AG04450 (cell line): ENCODE results near the gene STYXL1. TPM values are rescaled to one million over a fixed set of nuclear protein-coding genes. Genes with fewer than 3 reads are reported as not detected.

Experiments
- CTCF ChIA-PET: fragments of 300-600, 350-600 bp; formaldehyde crosslinking; extraction: SDS; loops from one replicate; lab custom pipeline; 2022; ENCODE audit warnings: antibody characterized with exemption, inconsistent platforms; lab: Charles Lee
- POLR2A ChIA-PET: fragments of 350-600 bp; formaldehyde crosslinking; extraction: SDS; loops from one replicate; lab custom pipeline; 2021; ENCODE audit warnings: antibody characterized with exemption, inconsistent platforms; lab: Yijun Ruan, JAX
- DNase-seq: peaks from one replicate; pipeline ENCODE4 v3.0.0-alpha.2; 2011; ENCODE audit warnings: low read depth, low spot score
- H3K27ac ChIP-seq: one replicate; pipeline ENCODE4 v1.5.1; 2012; ENCODE audit warnings: low read depth, low read length, control low read depth
- H3K27me3 ChIP-seq: one replicate; pipeline ENCODE4 v1.6.0; 2012; ENCODE audit warnings: low read length; ENCODE audit not compliant: control insufficient read depth, insufficient read depth
- H3K4me3 ChIP-seq: 2 replicates; pipeline ENCODE4 v1.5.1; 2011; ENCODE audit warnings: mild to moderate bottlenecking, low read depth, low read length, control low read depth
- H3K9me3 ChIP-seq: 2 replicates; pipeline ENCODE4 v1.5.1; 2012; ENCODE audit warnings: low read length; ENCODE audit not compliant: control insufficient read depth, insufficient read depth
- CTCF ChIP-seq: IDR thresholded peaks from 2 replicates; pipeline ENCODE4 v1.5.1; 2011; ENCODE audit warnings: low read depth, low read length, control low read depth, inconsistent platforms
- polyA plus RNA-seq: library from polyadenylated mRNA; depleted of rRNA; stranded (reverse); fragments of >200 nt; gene quantifications from 2 replicates; pipeline ENCODE4 v1.2.3, GENCODE V29; 2011

STYXL1 gene
- polyA plus RNA-seq, 1 experiment = 77.0 TPM

- Histone ChIP-seq H3K4me3 (no peak overlapping the region), H3K27me3 (no peaks in the 10 kb centered on the region), H3K27ac (no peak overlapping the region), H3K9me3 (no peaks in the 10 kb centered on the region; the same call in 1 of the 2 replicates)
- POLR2A ChIA-PET = no interaction called here
- CTCF ChIA-PET = no interaction called here
- TF ChIP-seq CTCF = no peak
- DNase-seq = no peak
Observed at GRCh38 chr7:76065016-76065612, 17.3 kb upstream of the STYXL1 start.

- ChIA-PET POLR2A (no interaction called here), CTCF (no interaction called here)
- no peaks in the 10 kb centered on the region for H3K27me3 ChIP-seq
- H3K9me3 ChIP-seq = no peaks in the 10 kb centered on the region; the same call in 1 of the 2 replicates
- TF ChIP-seq CTCF = no peak
- H3K4me3 ChIP-seq = no peak overlapping the region
- DNase-seq = no peak
- no peak overlapping the region for H3K27ac ChIP-seq
Observed at GRCh38 chr7:76064208-76064970, 16.6 kb upstream of the STYXL1 start.

- DNase-seq = no peak
- no peak for TF ChIP-seq CTCF
- H3K4me3 ChIP-seq = no peak overlapping the region
- H3K27ac ChIP-seq = no peak overlapping the region
- H3K9me3 ChIP-seq = no peaks in the 10 kb centered on the region; the same call in 1 of the 2 replicates
- ChIA-PET POLR2A (no interaction called here), CTCF (no interaction called here)
- no peaks in the 10 kb centered on the region for H3K27me3 ChIP-seq
Observed at GRCh38 chr7:76063525-76063924, 15.7 kb upstream of the STYXL1 start.

- CTCF ChIA-PET = no interaction called here
- POLR2A ChIA-PET = no interaction called here
Observed at GRCh38 chr7:76063114-76063513, 15.3 kb upstream of the STYXL1 start.

More at GRCh38 chr7:76063114-76063513, 15.3 kb upstream of the STYXL1 start:
- no peaks in the 10 kb centered on the region for H3K27me3 ChIP-seq
- no peak for DNase-seq
- no peak for TF ChIP-seq CTCF
- no peak overlapping the region for H3K4me3 ChIP-seq
- no peak overlapping the region for H3K27ac ChIP-seq
- no peaks in the 10 kb centered on the region; the same call in 1 of the 2 replicates for H3K9me3 ChIP-seq
